Measurements from ENCODE around the gene BRME1.

DNA sequence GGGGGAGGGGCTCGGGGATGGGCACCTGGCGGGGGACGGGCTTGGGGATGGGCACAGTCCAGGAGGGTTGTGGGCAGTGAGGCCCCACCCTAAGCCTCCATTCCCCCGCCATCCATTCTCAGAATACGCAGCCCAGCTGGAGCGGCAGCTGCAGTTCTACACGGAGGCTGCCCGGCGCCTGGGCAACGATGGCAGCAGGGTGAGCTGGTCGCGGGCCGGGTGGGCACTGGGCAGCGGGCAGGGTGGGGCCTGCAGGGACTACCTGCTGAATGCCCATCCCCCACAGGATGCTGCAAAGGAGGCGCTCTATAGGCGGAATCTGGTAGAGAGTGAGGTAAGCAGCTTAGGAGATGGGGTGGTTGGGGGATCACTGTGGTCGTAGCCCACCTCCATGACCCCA is 24.0 kb upstream of the BRME1 start:
- TF ChIP-seq POLR2A (IDR thresholded peaks at IDR 0.05), result no peak
- TF ChIP-seq, protein P1, sequence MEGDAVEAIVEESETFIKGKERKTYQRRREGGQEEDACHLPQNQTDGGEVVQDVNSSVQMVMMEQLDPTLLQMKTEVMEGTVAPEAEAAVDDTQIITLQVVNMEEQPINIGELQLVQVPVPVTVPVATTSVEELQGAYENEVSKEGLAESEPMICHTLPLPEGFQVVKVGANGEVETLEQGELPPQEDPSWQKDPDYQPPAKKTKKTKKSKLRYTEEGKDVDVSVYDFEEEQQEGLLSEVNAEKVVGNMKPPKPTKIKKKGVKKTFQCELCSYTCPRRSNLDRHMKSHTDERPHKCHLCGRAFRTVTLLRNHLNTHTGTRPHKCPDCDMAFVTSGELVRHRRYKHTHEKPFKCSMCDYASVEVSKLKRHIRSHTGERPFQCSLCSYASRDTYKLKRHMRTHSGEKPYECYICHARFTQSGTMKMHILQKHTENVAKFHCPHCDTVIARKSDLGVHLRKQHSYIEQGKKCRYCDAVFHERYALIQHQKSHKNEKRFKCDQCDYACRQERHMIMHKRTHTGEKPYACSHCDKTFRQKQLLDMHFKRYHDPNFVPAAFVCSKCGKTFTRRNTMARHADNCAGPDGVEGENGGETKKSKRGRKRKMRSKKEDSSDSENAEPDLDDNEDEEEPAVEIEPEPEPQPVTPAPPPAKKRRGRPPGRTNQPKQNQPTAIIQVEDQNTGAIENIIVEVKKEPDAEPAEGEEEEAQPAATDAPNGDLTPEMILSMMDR (IDR thresholded peaks at IDR 0.05), result no peak
